DND-41 (cell line): ENCODE data around the gene NTSR1.

Experiments
- EZH2 ChIP-seq: IDR thresholded peaks from 3 replicates; pipeline ENCODE4 v1.6.1; 2012; ENCODE audit warnings: borderline replicate concordance, low read depth, mild to moderate bottlenecking, moderate library complexity, low read length, inconsistent platforms; ENCODE audit not compliant: severe bottlenecking
- TF ChIP-seq, protein P1 (sequence below): IDR thresholded peaks from 2 replicates; pipeline ENCODE4 v1.5.1; 2012; ENCODE audit warnings: borderline replicate concordance, low read length, moderate library complexity, mild to moderate bottlenecking; ENCODE audit not compliant: poor library complexity, severe bottlenecking; ENCODE audit errors: extremely low read depth

DNA sequence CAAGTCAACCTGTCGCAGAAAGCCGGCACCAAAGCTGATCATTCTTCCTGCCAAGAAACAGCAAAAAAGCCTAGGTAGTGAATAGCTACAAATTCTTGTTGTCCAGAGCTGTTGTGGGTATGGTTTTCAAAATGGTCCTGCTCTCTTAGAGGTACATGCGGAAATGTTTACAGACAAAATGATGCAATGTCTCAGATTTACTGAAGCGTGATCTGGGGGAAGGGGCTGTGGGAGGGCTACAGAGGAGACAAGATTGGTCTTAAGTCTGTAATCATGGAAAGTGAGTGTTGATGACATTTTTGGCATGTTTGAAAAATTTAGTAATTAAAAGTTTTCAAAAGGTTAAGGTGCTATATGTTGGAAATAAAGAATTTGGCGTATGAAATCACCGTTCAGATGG, 6.2 kb downstream of the NTSR1 start:
- TF ChIP-seq, protein P1, sequence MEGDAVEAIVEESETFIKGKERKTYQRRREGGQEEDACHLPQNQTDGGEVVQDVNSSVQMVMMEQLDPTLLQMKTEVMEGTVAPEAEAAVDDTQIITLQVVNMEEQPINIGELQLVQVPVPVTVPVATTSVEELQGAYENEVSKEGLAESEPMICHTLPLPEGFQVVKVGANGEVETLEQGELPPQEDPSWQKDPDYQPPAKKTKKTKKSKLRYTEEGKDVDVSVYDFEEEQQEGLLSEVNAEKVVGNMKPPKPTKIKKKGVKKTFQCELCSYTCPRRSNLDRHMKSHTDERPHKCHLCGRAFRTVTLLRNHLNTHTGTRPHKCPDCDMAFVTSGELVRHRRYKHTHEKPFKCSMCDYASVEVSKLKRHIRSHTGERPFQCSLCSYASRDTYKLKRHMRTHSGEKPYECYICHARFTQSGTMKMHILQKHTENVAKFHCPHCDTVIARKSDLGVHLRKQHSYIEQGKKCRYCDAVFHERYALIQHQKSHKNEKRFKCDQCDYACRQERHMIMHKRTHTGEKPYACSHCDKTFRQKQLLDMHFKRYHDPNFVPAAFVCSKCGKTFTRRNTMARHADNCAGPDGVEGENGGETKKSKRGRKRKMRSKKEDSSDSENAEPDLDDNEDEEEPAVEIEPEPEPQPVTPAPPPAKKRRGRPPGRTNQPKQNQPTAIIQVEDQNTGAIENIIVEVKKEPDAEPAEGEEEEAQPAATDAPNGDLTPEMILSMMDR, result no peak
- no peak for TF ChIP-seq EZH2
